ENCODE data around the gene GNG7.

Gene GNG7

GRCh38 chr19:2549701-2550191 is 152.7 kb downstream of the GNG7 start:
- Histone ChIP-seq H3K9me3 (ENCODE audit: severe bottlenecking) (no peaks in the 10 kb centered on the region), H3K27me3 (ENCODE audit: insufficient read depth, poor library complexity, severe bottlenecking) (no peaks in the 10 kb centered on the region), H3K36me3 (ENCODE audit: low read depth) (no peaks in the 10 kb centered on the region), H3K4me1 (ENCODE audit: insufficient read depth, poor library complexity, severe bottlenecking) (peaks cover 3% of the 10 kb centered on the region), H3K27ac (ENCODE audit: poor library complexity, severe bottlenecking) (peak overlapping the region; percentile 25), H3K4me3 (ENCODE audit: severe bottlenecking) (no peak overlapping the region)
- DNase-seq (ENCODE audit: low spot score): no peak
- TF ChIP-seq, protein P1, sequence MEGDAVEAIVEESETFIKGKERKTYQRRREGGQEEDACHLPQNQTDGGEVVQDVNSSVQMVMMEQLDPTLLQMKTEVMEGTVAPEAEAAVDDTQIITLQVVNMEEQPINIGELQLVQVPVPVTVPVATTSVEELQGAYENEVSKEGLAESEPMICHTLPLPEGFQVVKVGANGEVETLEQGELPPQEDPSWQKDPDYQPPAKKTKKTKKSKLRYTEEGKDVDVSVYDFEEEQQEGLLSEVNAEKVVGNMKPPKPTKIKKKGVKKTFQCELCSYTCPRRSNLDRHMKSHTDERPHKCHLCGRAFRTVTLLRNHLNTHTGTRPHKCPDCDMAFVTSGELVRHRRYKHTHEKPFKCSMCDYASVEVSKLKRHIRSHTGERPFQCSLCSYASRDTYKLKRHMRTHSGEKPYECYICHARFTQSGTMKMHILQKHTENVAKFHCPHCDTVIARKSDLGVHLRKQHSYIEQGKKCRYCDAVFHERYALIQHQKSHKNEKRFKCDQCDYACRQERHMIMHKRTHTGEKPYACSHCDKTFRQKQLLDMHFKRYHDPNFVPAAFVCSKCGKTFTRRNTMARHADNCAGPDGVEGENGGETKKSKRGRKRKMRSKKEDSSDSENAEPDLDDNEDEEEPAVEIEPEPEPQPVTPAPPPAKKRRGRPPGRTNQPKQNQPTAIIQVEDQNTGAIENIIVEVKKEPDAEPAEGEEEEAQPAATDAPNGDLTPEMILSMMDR (IDR thresholded peaks at IDR 0.05; ENCODE audit: poor library complexity, severe bottlenecking): no peak
- ATAC-seq (ENCODE audit: low read depth): no peak

GRCh38 chr19:2548966-2549365 is 153.5 kb downstream of the GNG7 start:
- TF ChIP-seq, protein P1 (IDR thresholded peaks at IDR 0.05; ENCODE audit: poor library complexity, severe bottlenecking): no peak
- Histone ChIP-seq H3K9me3 (ENCODE audit: severe bottlenecking) (no peaks in the 10 kb centered on the region), H3K4me3 (ENCODE audit: severe bottlenecking) (no peak overlapping the region), H3K27ac (ENCODE audit: poor library complexity, severe bottlenecking) (no peak overlapping the region), H3K27me3 (ENCODE audit: insufficient read depth, poor library complexity, severe bottlenecking) (no peaks in the 10 kb centered on the region), H3K36me3 (ENCODE audit: low read depth) (no peaks in the 10 kb centered on the region), H3K4me1 (ENCODE audit: insufficient read depth, poor library complexity, severe bottlenecking) (peaks cover 5% of the 10 kb centered on the region)
- ATAC-seq (ENCODE audit: low read depth) (no peak), DNase-seq (ENCODE audit: low spot score) (no peak)

DNA sequence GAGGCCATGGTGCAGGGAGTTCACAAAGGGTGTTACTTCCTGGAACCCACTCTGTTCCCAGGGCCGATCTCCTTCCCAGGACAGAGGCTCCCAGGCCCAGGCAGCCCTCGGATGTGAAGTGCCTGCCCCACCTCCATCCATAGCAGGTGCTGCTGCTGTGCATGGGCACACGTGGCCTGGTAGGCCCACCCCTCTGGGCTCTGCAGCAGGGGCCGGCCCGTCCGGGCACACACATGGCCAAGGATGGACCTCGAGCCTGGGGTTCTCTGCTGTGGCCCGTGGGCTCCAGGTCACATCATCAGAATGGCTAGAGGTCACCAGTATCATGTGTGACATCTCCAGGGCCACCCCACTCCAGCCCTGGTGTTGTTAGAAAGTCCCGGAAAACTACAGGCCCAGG is 154.8 kb downstream of the GNG7 start:
- H3K27ac ChIP-seq (ENCODE audit: poor library complexity, severe bottlenecking): no peak overlapping the region
- H3K9me3 ChIP-seq (ENCODE audit: severe bottlenecking): no peaks in the 10 kb centered on the region
- ATAC-seq (ENCODE audit: low read depth): no peak
- peaks cover 16% of the 10 kb centered on the region for H3K4me1 ChIP-seq (ENCODE audit: insufficient read depth, poor library complexity, severe bottlenecking)
- no peak overlapping the region for H3K4me3 ChIP-seq (ENCODE audit: severe bottlenecking)
- no peak for DNase-seq (ENCODE audit: low spot score)
- no peaks in the 10 kb centered on the region for H3K27me3 ChIP-seq (ENCODE audit: insufficient read depth, poor library complexity, severe bottlenecking)
- no peaks in the 10 kb centered on the region for H3K36me3 ChIP-seq (ENCODE audit: low read depth)
- TF ChIP-seq, protein P1 (IDR thresholded peaks at IDR 0.05; ENCODE audit: poor library complexity, severe bottlenecking): no peak

DNA sequence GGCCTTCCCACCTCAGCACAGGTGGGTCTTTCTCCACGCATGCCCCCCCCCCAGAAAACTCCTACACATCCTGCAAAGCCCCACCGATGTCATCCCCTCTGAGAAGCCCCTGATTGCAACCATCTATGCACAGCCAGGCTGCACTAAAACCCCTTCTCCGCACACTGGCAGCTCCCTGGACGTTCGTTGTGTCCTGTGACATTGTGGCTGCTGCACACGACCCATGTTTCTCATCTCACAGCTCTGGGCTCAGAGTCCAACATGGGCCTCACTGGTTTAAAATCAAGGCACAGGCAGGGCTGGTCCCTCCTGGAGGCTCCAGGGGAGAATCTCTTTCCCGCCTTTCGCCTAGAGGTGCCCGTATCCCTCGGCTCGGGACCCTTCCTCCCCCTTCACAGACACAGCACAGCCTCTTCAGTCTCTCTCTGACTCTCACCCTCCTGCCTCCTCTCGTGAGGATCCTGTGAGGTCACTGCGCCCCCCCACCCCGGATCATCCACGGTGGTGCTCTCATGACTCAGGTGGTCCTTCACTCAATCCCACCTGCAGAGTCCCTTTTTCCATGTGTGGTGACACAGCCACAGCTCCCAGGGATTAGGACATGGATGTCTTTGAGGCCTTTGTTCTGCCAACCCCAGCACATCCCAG is 155.3 kb downstream of the GNG7 start:
- Histone ChIP-seq H3K9me3 (ENCODE audit: severe bottlenecking) (no peaks in the 10 kb centered on the region), H3K36me3 (ENCODE audit: low read depth) (no peaks in the 10 kb centered on the region), H3K4me3 (ENCODE audit: severe bottlenecking) (no peak overlapping the region), H3K4me1 (ENCODE audit: insufficient read depth, poor library complexity, severe bottlenecking) (peaks cover 21% of the 10 kb centered on the region), H3K27ac (ENCODE audit: poor library complexity, severe bottlenecking) (no peak overlapping the region), H3K27me3 (ENCODE audit: insufficient read depth, poor library complexity, severe bottlenecking) (no peaks in the 10 kb centered on the region)
- TF ChIP-seq, protein P1 (IDR thresholded peaks at IDR 0.05; ENCODE audit: poor library complexity, severe bottlenecking): no peak
- no peak for ATAC-seq (ENCODE audit: low read depth)
- no peak for DNase-seq (ENCODE audit: low spot score)
